Right forelimb (tissue), 1 donor: ENCODE results near the gene HBA1.
"Not testable (repeated sequence)": the region's sequence is repeated elsewhere in the genome, so short reads cannot be mapped to it uniquely, and the experiment has no call there.

Experiments
- DNase-seq: peaks from one replicate; pipeline ENCODE4 v3.0.0-alpha.2; 2018

The HBA1 gene

GRCh38 chr16:211631-212180, 35.2 kb downstream of the HBA1 start:
- not testable (repeated sequence) for DNase-seq

- DNase-seq, result no peak
These were observed 36.5 kb downstream of the HBA1 start for GRCh38 chr16:212999-213398.

GRCh38 chr16:220021-220420, 43.5 kb downstream of the HBA1 start:
- no peak for DNase-seq
